PC-3 (cell line): Measurements from ENCODE around the gene CRTC2. TPM values are rescaled to one million over a fixed set of nuclear protein-coding genes. Genes with fewer than 3 reads are reported as not detected.
A peak's percentile ranks its signal among the peaks of the same experiment; 100 is the strongest.

ENCODE experiments used
- ATAC-seq: fragments of 200-7000 bp; cut with Tn5 transposase; 2 replicates; pipeline ENCODE4 v1.9.1; 2020; ENCODE audit warnings: mild to moderate bottlenecking, moderate library complexity
- BruUV-seq: library from RNA; stranded (reverse); fragments of 400-500 nt; replicated peaks from 2 replicates; lab custom pipeline; 2021; lab: Mats Ljungman, UMichigan
- CTCF ChIA-PET: fragments of 300-600 bp; sonication (Branson Sonifier 250); formaldehyde crosslinking; loops from one replicate; lab custom pipeline; 2022; ENCODE audit warnings: antibody characterized with exemption; lab: Charles Lee
- POLR2A ChIA-PET: fragments of 300-600 bp; sonication (Branson Sonifier 250); formaldehyde crosslinking; loops from one replicate; lab custom pipeline; 2022; ENCODE audit warnings: antibody characterized with exemption; ENCODE audit not compliant: unreplicated experiment; lab: Charles Lee
- DNase-seq: peaks from one replicate; pipeline ENCODE4 v3.0.0-alpha.2; 2015
- H2AFZ ChIP-seq: fragments of 300-600 bp; sonication (generic); 2 replicates; pipeline ENCODE4 v1.6.0; 2016; ENCODE audit warnings: antibody characterized with exemption, low read length
- H3F3A ChIP-seq: fragments of 300-600 bp; sonication (generic); one replicate; pipeline ENCODE4 v1.6.0; 2017; ENCODE audit warnings: antibody characterized with exemption, low read length, control low read depth, mild to moderate bottlenecking; ENCODE audit not compliant: unreplicated experiment
- H3K27ac ChIP-seq: fragments of 300-600 bp; sonication (generic); 2 replicates; pipeline ENCODE4 v1.5.1; 2016; ENCODE audit warnings: mild to moderate bottlenecking, low read length
- H3K27me3 ChIP-seq: fragments of 300-600 bp; sonication (generic); 2 replicates; pipeline ENCODE4 v1.6.1; 2016; ENCODE audit warnings: low read length, mixed read lengths
- H3K36me3 ChIP-seq: fragments of 300-600 bp; sonication (generic); 2 replicates; pipeline ENCODE4 v1.6.1; 2016; ENCODE audit warnings: low read depth, mixed run types, low read length, mixed read lengths
- H3K4me1 ChIP-seq: fragments of 300-600 bp; sonication (generic); 2 replicates; pipeline ENCODE4 v1.5.1; 2016; ENCODE audit warnings: low read length; ENCODE audit not compliant: insufficient read depth
- H3K4me2 ChIP-seq: fragments of 300-600 bp; sonication (generic); 2 replicates; pipeline ENCODE4 v1.6.0; 2016; ENCODE audit warnings: low read length
- H3K4me3 ChIP-seq: fragments of 300-600 bp; sonication (generic); 2 replicates; pipeline ENCODE4 v1.5.1; 2016; ENCODE audit warnings: mild to moderate bottlenecking, low read length, mixed read lengths
- H3K79me2 ChIP-seq: fragments of 300-600 bp; sonication (generic); 2 replicates; pipeline ENCODE4 v1.6.1; 2017; ENCODE audit warnings: low read length, mixed read lengths
- H3K9ac ChIP-seq: fragments of 300-600 bp; sonication (generic); 2 replicates; pipeline ENCODE4 v1.6.0; 2016; ENCODE audit warnings: mild to moderate bottlenecking, low read length
- H3K9me2 ChIP-seq: fragments of 300-600 bp; sonication (generic); replicated peaks from 2 replicates; pipeline ENCODE4 v1.6.1; 2016; ENCODE audit warnings: mixed run types, low read length, mixed read lengths
- H3K9me3 ChIP-seq: fragments of 300-600 bp; sonication (generic); 2 replicates; pipeline ENCODE4 v1.6.1; 2016; ENCODE audit warnings: low read length, mixed read lengths
- H4K20me1 ChIP-seq: fragments of 300-600 bp; sonication (generic); 2 replicates; pipeline ENCODE4 v1.6.1; 2016; ENCODE audit warnings: low read length, mixed read lengths
- CTCF ChIP-seq: fragments of 300-600 bp; sonication (generic); conservative IDR thresholded peaks from 2 replicates; pipeline ENCODE4 v1.5.1; 2017; ENCODE audit warnings: antibody characterized with exemption, low read depth, mild to moderate bottlenecking, low read length
- EZH2 ChIP-seq: fragments of 300-600 bp; sonication (generic); IDR thresholded peaks from one replicate; pipeline ENCODE4 v1.6.1; 2017; ENCODE audit warnings: antibody characterized with exemption, mild to moderate bottlenecking, low read length; ENCODE audit not compliant: unreplicated experiment
- EZH2phosphoT487 ChIP-seq: fragments of 300-600 bp; sonication (generic); IDR thresholded peaks from 2 replicates; pipeline ENCODE4 v1.6.1; 2018; ENCODE audit warnings: mild to moderate bottlenecking, antibody characterized with exemption, low read length, borderline replicate concordance
- intact Hi-C: fragments of 100-400 bp; cut with micrococcal nuclease; formaldehyde crosslinking; loops from 2 replicates; pipeline ENCODE4 v1.9.0; 2023
- total RNA-seq: library from RNA; depleted of rRNA; stranded (reverse); fragments of >200 nt; gene quantifications from 2 replicates; pipeline ENCODE4 v1.2.3, GENCODE V29; 2014

CRTC2 gene
- total RNA-seq, 1 experiment from 2014 or later = 21.0 TPM

- peak; percentile 27 for DNase-seq
- Histone ChIP-seq H3K4me2 (peak overlapping the region; percentile 90), H3K4me3 (peak overlapping the region; percentile 97), H3F3A (no peaks in the 10 kb centered on the region), H4K20me1 (peaks cover 32% of the 10 kb centered on the region), H2AFZ (peak overlapping the region; percentile 91), H3K9ac (peak overlapping the region; percentile 86), H3K4me1 (peaks cover 30% of the 10 kb centered on the region), H3K9me3 (no peaks in the 10 kb centered on the region), H3K36me3 (no peaks in the 10 kb centered on the region; the same call in 1 of the 2 replicates), H3K9me2 (no peaks in the 10 kb centered on the region), H3K27ac (peak overlapping the region; percentile 44), H3K27me3 (no peaks in the 10 kb centered on the region), H3K79me2 (peaks cover 55% of the 10 kb centered on the region)
- ChIA-PET CTCF (interaction anchor here (0.5 to 1.0 kb wide), 3 partner anchors 11 to 96 kb away, joined by 3 to 4 read pairs (median 3); no protein-coding TSS in a partner anchor), POLR2A (interaction anchor here (0.6 kb wide), 1 partner anchor 294 kb away, joined by 3 read pairs; the partner anchor contains the start of gene S100A13)
- intact Hi-C loops = loop anchor here (2.0 to 5.0 kb wide), 3 partner anchors 39 to 124 kb away; partner anchors contain the start of gene RAB13
- ATAC-seq = no peak
- TF ChIP-seq CTCF (no peak), EZH2 (no peak), EZH2phosphoT487 (no peak)
- BruUV-seq = TSS peak; percentile 43
Measured at GRCh38 chr1:153921803-153922075, 36.7 kb downstream of the CRTC2 start.

GRCh38 chr1:153921080-153921802, 37.2 kb downstream of the CRTC2 start:
- Histone ChIP-seq H3F3A (no peaks in the 10 kb centered on the region), H3K36me3 (peaks cover 1% of the 10 kb centered on the region; the same call in 1 of the 2 replicates), H4K20me1 (peaks cover 32% of the 10 kb centered on the region), H3K9ac (peak overlapping the region; percentile 86), H2AFZ (peak overlapping the region; percentile 91; the same call in 1 of the 2 replicates), H3K4me2 (peak overlapping the region; percentile 90), H3K27me3 (no peaks in the 10 kb centered on the region), H3K4me3 (peak overlapping the region; percentile 97), H3K9me2 (no peaks in the 10 kb centered on the region), H3K4me1 (peaks cover 30% of the 10 kb centered on the region), H3K27ac (no peak overlapping the region), H3K9me3 (no peaks in the 10 kb centered on the region), H3K79me2 (peaks cover 60% of the 10 kb centered on the region)
- CTCF ChIA-PET = interaction anchor here (0.5 to 1.0 kb wide), 2 partner anchors 11 to 95 kb away, joined by 3 read pairs; no protein-coding TSS in a partner anchor
- no TSS peak for BruUV-seq
- ATAC-seq = no peak
- no peak for TF ChIP-seq EZH2
- TF ChIP-seq EZH2phosphoT487 = no peak
- TF ChIP-seq CTCF = no peak
- POLR2A ChIA-PET = interaction anchor here (0.6 kb wide), 1 partner anchor 294 kb away, joined by 3 read pairs; the partner anchor contains the start of gene S100A13
- no peak for DNase-seq
- intact Hi-C loops = loop anchor here (5.0 kb wide), 2 partner anchors 39 to 124 kb away; no protein-coding TSS in a partner anchor
